Kidney (tissue), 14 donors: ENCODE data around the gene KCNE4. TPM values are rescaled to one million over a fixed set of nuclear protein-coding genes. Genes with fewer than 3 reads are reported as not detected.

Experiments used
- DNase-seq, 5 donors: peaks; one replicate each; pipeline ENCODE4 v3.0.0-alpha.2; 2013 to 2020
- FAIRE-seq: peaks from 2 replicates; lab custom pipeline; 2012; peaks lifted over from hg19 to GRCh38; lab: Jason Lieb, UNC
- H3K27ac ChIP-seq, 2 donors: one replicate each; pipeline ENCODE4 v1.7.0; 2013; ENCODE audit warnings: low read depth in 2 of 2, low read length in 2 of 2, inconsistent platforms in 1 of 2
- H3K27me3 ChIP-seq: one replicate; pipeline ENCODE4 v1.7.1; 2013; ENCODE audit warnings: low read length, inconsistent platforms; ENCODE audit not compliant: control insufficient read depth, insufficient read depth
- H3K36me3 ChIP-seq, 3 donors: one replicate each; pipeline versions ENCODE4 v1.7.0 to v1.7.1; 2013; ENCODE audit warnings: low read length in 3 of 3, control low read depth in 1 of 3, inconsistent platforms in 1 of 3; ENCODE audit not compliant: insufficient read depth in 3 of 3, control insufficient read depth in 2 of 3
- H3K4me1 ChIP-seq, 3 donors: one replicate each; pipeline versions ENCODE4 v1.7.0 to v1.7.1; 2013; ENCODE audit warnings: low read length in 3 of 3, inconsistent platforms in 1 of 3, low read depth in 1 of 3; ENCODE audit not compliant: control insufficient read depth in 2 of 3, insufficient read depth in 2 of 3
- H3K4me3 ChIP-seq, 3 donors: one replicate each; pipeline versions ENCODE4 v1.7.0 to v1.8.1; 2013; ENCODE audit warnings: low read length in 3 of 3, control low read depth in 1 of 3, inconsistent platforms in 1 of 3
- H3K9ac ChIP-seq, 3 donors: one replicate each; pipeline versions ENCODE4 v1.7.0 to v1.7.1; 2013; ENCODE audit warnings: low read length in 3 of 3, control low read depth in 1 of 3, inconsistent platforms in 1 of 3
- H3K9me3 ChIP-seq, 3 donors: one replicate each; pipeline versions ENCODE4 v1.7.0 to v1.7.1; 2013; ENCODE audit warnings: low read length in 3 of 3, control low read depth in 1 of 3, inconsistent platforms in 1 of 3; ENCODE audit not compliant: control insufficient read depth in 2 of 3, insufficient read depth in 1 of 3
- intact Hi-C: fragments of 100-400 bp; cut with DNase I; formaldehyde crosslinking; loops from one replicate; pipeline ENCODE4 v1.11.1; 2022
- polyA plus RNA-seq: library from polyadenylated mRNA; stranded (reverse); fragments of 350-450 nt; fragmentation: Illumina TruSeq; extraction: RNeasy Lipid Tissue Mini Kit (QIAGEN cat#74804); gene quantifications from one replicate; pipeline ENCODE4 v1.2.3, GENCODE V29; 2014; ENCODE audit warnings: low read depth, low replicate concordance; ENCODE audit not compliant: insufficient read depth
- total RNA-seq: library from RNA; stranded (reverse); fragmentation: NEBNext Ultra II Directional; extraction: Animal tissue kit (Norgen Biotek cat#: 25700); gene quantifications from one replicate; pipeline ENCODE4 v1.2.1, GENCODE V29; 2021
- TF ChIP-seq, protein P1 (sequence below): IDR thresholded peaks from 3 replicates; pipeline ENCODE4 v1.5.1; 2012; ENCODE audit warnings: mild to moderate bottlenecking, moderate library complexity, borderline replicate concordance; ENCODE audit not compliant: insufficient read depth; ENCODE audit errors: extremely low read depth
- donor health status: control.
- donor health status: control.
- donor health status: control.
- donor health status: control.
- donor health status: control.
- donor health status: DM: yes; HTN: yes; CAD: no.
- donor health status: Normal renal cell carcinoma (clear cell type).

The KCNE4 gene
- total and polyA plus RNA-seq, 2 donors from 2014 or later, result 4.0 to 4.2 TPM

DNA sequence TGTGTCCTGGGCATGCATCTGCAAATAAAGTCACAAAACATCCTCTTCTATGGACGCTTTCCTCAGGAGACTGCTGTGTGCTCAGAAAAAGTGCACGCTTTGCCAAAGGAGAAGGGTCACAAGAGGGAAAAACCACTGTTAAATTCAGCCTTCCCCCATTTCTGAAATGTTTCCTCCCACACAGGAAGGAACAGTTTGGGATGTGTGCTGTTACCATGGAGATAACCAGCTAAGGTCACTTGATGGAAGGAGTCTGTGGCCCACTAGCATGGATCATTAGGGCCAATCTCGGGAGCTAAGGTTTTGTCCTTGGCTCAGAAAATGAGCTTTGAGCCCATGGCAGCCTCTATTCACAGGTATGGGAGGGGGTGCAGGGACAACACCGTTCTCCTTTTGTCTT is 5.6 kb downstream of the KCNE4 start:
- DNase-seq, result peak in 3 of 5 donors; percentile 38 to 89 (median 70)
- Histone ChIP-seq H3K27ac (peak overlapping the region; percentile 55 to 56), H3K4me1 (peaks cover 0 to 5% (median 3%) of the 10 kb centered on the region in 3 donors)

DNA sequence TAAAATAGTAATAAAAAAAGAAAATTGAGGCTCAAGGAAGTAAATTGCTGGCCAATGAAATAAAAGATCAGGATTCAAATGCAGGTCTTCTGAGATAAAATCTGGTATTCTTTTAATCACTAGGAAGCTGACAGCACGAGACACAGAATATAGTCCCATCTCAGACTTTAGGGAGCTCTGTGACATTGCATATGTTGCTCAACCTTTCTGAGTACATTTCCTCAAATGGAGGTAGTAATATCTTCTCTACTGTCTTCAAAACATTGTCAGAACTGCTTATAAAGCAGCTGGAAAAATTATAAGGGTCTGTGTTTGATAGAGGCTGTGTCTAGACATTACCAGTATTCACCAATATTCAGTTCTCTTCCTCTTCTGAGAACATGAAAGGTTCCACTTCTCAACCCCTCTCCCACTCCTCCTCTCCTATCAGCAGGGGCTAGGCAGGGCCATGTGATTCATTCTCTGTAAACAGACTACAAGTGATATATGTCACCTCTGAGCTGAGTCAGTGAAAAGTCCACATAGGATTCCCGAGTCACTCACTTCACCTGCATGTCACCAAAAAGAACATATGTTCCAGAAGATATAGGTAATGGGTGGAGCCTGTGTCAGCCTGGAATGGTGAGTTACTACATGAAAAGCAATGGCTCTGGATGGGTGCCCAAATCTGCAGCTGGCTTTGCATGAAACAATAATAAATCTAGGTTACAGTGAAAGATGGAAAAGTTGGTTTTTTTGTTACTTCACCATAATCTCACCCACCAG is 7.1 kb downstream of the KCNE4 start:
- TF ChIP-seq, protein P1, sequence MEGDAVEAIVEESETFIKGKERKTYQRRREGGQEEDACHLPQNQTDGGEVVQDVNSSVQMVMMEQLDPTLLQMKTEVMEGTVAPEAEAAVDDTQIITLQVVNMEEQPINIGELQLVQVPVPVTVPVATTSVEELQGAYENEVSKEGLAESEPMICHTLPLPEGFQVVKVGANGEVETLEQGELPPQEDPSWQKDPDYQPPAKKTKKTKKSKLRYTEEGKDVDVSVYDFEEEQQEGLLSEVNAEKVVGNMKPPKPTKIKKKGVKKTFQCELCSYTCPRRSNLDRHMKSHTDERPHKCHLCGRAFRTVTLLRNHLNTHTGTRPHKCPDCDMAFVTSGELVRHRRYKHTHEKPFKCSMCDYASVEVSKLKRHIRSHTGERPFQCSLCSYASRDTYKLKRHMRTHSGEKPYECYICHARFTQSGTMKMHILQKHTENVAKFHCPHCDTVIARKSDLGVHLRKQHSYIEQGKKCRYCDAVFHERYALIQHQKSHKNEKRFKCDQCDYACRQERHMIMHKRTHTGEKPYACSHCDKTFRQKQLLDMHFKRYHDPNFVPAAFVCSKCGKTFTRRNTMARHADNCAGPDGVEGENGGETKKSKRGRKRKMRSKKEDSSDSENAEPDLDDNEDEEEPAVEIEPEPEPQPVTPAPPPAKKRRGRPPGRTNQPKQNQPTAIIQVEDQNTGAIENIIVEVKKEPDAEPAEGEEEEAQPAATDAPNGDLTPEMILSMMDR, result no peak
- no peaks in the 10 kb centered on the region for H3K36me3 ChIP-seq
- H3K4me1 ChIP-seq, result peaks cover 0 to 5% (median 3%) of the 10 kb centered on the region in 3 donors
- DNase-seq (peak in 3 of 5 donors; percentile 42 to 83 (median 54)), FAIRE-seq (no peak)
- no peak overlapping the region for H3K9ac ChIP-seq
- no peak overlapping the region for H3K27ac ChIP-seq
- no peaks in the 10 kb centered on the region for H3K27me3 ChIP-seq
- no peaks in the 10 kb centered on the region for H3K9me3 ChIP-seq
- no peak overlapping the region for H3K4me3 ChIP-seq
- intact Hi-C loops, result no loop called here

More for the DNA sequence above, 5.6 kb downstream of the KCNE4 start:
- TF ChIP-seq, protein P1, result no peak
- H3K36me3 ChIP-seq, result no peaks in the 10 kb centered on the region
- H3K9me3 ChIP-seq, result no peaks in the 10 kb centered on the region
- no peak for FAIRE-seq
- H3K4me3 ChIP-seq, result no peak overlapping the region
- intact Hi-C loops, result no loop called here
- H3K9ac ChIP-seq, result no peak overlapping the region
- no peaks in the 10 kb centered on the region for H3K27me3 ChIP-seq

DNA sequence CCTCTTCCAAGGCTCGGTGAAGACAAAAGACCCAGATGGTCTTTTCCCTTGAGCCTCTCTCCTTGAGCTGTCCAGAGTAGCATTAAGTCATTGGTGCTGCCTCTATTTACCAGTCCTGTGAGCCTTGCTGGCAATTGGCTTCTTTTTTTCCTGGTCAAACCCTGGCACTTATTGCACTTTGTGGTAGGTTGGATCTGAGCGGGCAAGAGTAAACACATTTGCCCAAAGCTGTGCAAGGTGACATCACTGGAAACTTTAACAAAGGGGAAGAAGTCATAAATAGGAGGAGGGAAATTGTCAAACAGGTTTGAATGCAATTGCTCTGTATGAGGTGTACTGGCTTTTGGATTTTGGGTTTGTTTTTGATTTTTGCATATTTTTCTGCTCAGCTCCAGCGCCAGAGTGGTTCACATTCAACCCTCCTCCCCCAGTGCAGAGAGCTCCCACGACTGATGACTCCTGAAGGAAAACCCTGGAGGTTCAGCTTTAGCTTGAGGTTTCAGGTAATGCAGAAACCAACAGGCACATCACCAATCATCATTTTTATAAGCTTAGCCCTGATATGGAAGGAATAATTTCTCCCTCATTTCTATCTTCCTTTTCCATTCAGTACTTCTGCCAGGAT is 8.3 kb downstream of the KCNE4 start:
- peaks cover 0 to 5% (median 3%) of the 10 kb centered on the region in 3 donors for H3K4me1 ChIP-seq

More for the DNA sequence above, 8.3 kb downstream of the KCNE4 start:
- FAIRE-seq, result no peak
- Histone ChIP-seq H3K4me3 (no peak overlapping the region), H3K9ac (no peak overlapping the region), H3K9me3 (no peaks in the 10 kb centered on the region), H3K27ac (no peak overlapping the region), H3K36me3 (no peaks in the 10 kb centered on the region), H3K27me3 (no peaks in the 10 kb centered on the region)
- TF ChIP-seq, protein P1, result no peak
- intact Hi-C loops, result no loop called here
- no peak for DNase-seq
